Measurements from ENCODE around the gene ARHGAP10.

DNA sequence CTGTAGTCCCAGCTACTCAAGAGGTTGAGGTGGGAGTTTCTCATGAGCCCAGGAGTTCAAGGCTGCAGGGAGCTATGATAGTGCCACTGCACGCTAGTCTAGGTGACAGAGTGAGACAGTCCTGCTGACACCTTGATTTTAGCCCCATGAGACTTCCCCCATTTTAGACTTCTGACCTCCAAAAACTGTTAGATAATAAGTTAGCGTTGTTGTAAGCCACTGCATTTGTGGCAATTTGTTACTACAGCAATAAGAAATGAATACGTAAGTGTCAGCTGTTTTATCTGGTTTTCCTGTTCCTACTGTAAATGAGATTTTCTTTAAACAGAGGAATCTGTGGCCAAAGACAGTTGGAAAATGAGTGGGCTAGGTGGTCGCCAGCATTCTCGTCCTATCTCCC, 83.9 kb downstream of the ARHGAP10 start:
- TF ChIP-seq, protein P1, sequence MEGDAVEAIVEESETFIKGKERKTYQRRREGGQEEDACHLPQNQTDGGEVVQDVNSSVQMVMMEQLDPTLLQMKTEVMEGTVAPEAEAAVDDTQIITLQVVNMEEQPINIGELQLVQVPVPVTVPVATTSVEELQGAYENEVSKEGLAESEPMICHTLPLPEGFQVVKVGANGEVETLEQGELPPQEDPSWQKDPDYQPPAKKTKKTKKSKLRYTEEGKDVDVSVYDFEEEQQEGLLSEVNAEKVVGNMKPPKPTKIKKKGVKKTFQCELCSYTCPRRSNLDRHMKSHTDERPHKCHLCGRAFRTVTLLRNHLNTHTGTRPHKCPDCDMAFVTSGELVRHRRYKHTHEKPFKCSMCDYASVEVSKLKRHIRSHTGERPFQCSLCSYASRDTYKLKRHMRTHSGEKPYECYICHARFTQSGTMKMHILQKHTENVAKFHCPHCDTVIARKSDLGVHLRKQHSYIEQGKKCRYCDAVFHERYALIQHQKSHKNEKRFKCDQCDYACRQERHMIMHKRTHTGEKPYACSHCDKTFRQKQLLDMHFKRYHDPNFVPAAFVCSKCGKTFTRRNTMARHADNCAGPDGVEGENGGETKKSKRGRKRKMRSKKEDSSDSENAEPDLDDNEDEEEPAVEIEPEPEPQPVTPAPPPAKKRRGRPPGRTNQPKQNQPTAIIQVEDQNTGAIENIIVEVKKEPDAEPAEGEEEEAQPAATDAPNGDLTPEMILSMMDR (IDR thresholded peaks at IDR 0.05; ENCODE audit: borderline replicate concordance, extremely low read depth, low read length, poor library complexity, severe bottlenecking): no peak
- TF ChIP-seq EZH2 (IDR thresholded peaks at IDR 0.05; ENCODE audit: borderline replicate concordance, low read depth, low read length, severe bottlenecking): no peak

Data from DND-41 (cell line).